OCI-LY3 (cell line): Measurements from ENCODE around the gene CFAP251.

Experiments used
- H2AFZ ChIP-seq: fragments of 200-600, 300-600 bp; shearing (Covaris generic); 2 replicates; pipeline ENCODE4 v1.6.0; 2014; ENCODE audit warnings: antibody characterized with exemption, low read depth, low read length
- H3K27ac ChIP-seq: fragments of 200-600, 300-600 bp; sonication (generic); 2 replicates; pipeline ENCODE4 v1.5.1; 2014; ENCODE audit warnings: mild to moderate bottlenecking, low read length, moderate library complexity, mixed read lengths
- H3K27me3 ChIP-seq: fragments of 200-600, 300-600 bp; sonication (generic); 2 replicates; pipeline ENCODE4 v1.6.1; 2014; ENCODE audit warnings: low read depth, low read length, mixed read lengths
- H3K36me3 ChIP-seq: fragments of 200-600, 300-600 bp; sonication (generic); replicated peaks from 2 replicates; pipeline ENCODE3; 2014; ENCODE audit warnings: low read depth, low read length, mixed read lengths
- H3K4me1 ChIP-seq: fragments of 300-600, 200-600 bp; sonication (generic); 2 replicates; pipeline ENCODE4 v1.6.1; 2014; ENCODE audit warnings: low read length, mixed read lengths
- H3K4me2 ChIP-seq: fragments of 200-600, 300-600 bp; sonication (generic); 2 replicates; pipeline ENCODE4 v1.6.1; 2014; ENCODE audit warnings: low read length, mixed read lengths
- H3K4me3 ChIP-seq: fragments of 300-600, 200-600 bp; sonication (generic); 2 replicates; pipeline ENCODE4 v1.5.1; 2014; ENCODE audit warnings: antibody characterized with exemption, mild to moderate bottlenecking, low read length, moderate library complexity
- H3K79me2 ChIP-seq: fragments of 300-600, 200-600 bp; shearing (Covaris generic); 2 replicates; pipeline ENCODE4 v1.6.1; 2014; ENCODE audit warnings: mild to moderate bottlenecking, low read length, mixed read lengths
- H3K9ac ChIP-seq: fragments of 300-600, 200-600 bp; shearing (Covaris generic); 2 replicates; pipeline ENCODE4 v1.6.0; 2014; ENCODE audit warnings: mild to moderate bottlenecking, low read length, moderate library complexity
- H3K9me3 ChIP-seq: fragments of 200-600, 300-600 bp; shearing (Covaris generic); 2 replicates; pipeline ENCODE4 v1.6.1; 2014; ENCODE audit warnings: low read length, mixed read lengths; ENCODE audit not compliant: insufficient read depth
- H4K20me1 ChIP-seq: fragments of 200-600, 300-600 bp; sonication (generic); 2 replicates; pipeline ENCODE4 v1.6.1; 2016; ENCODE audit warnings: low read length, mixed read lengths; ENCODE audit not compliant: insufficient read depth
- EZH2phosphoT487 ChIP-seq: fragments of 200-600 bp; shearing (Covaris generic); IDR thresholded peaks from 2 replicates; pipeline ENCODE4 v1.6.1; 2018; ENCODE audit warnings: antibody characterized with exemption, mixed run types, low read depth
- TF ChIP-seq, protein P1 (sequence below): fragments of 200-600, 300-600 bp; sonication (generic); IDR thresholded peaks from 2 replicates; pipeline ENCODE4 v1.5.1; 2014; ENCODE audit warnings: antibody characterized with exemption, low read length, low read depth

The CFAP251 gene

DNA sequence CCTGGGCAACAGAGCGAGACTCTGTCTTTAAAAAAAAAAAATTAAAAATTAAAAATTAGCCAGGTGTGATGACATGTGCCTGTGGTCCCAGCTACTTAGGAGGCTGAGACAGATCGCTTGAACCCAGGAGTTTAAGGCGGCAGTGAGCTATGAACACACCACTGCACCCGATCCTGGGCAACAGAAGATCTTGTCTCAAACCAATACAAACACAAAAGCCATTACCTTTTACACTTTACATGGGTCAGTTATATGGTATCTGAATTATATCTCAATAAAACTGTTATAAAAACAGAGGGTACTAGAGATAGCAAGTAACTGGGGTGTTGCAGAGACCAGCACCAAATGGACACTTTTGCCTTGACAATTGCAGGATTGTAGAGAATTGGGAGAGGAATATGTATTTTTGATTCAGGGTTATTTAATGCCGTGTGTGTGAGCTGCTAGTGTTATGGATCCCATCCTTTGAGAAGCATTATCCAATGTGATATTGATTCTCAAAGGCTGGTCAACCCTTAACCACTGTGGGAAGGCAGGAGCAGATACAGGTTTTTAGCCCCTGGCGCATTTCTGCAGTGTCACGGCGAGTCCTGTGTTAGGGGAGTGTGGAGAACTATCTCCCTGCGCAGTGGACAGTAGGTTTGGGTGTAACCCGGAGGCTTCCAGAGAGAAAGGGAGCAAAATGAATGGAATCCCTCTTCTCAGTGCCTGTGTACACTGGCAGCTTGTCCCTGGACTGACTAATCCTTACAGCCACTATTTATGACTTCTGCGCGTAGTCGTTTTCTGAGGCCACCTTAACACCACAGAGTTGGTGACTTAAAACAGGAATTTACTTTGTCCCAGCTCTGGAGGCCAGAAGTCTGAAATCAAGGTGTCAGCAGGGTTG, 25.5 kb upstream of the CFAP251 start:
- H3K4me3 ChIP-seq, result no peak overlapping the region
- H3K4me1 ChIP-seq, result peaks cover 26% of the 10 kb centered on the region
- H2AFZ ChIP-seq, result no peak overlapping the region
- peaks cover 41% of the 10 kb centered on the region for H3K79me2 ChIP-seq
- H3K9ac ChIP-seq, result no peak overlapping the region
- H3K36me3 ChIP-seq, result peaks cover 10% of the 10 kb centered on the region
- no peaks in the 10 kb centered on the region for H4K20me1 ChIP-seq
- H3K27me3 ChIP-seq, result no peaks in the 10 kb centered on the region
- TF ChIP-seq, protein P1, sequence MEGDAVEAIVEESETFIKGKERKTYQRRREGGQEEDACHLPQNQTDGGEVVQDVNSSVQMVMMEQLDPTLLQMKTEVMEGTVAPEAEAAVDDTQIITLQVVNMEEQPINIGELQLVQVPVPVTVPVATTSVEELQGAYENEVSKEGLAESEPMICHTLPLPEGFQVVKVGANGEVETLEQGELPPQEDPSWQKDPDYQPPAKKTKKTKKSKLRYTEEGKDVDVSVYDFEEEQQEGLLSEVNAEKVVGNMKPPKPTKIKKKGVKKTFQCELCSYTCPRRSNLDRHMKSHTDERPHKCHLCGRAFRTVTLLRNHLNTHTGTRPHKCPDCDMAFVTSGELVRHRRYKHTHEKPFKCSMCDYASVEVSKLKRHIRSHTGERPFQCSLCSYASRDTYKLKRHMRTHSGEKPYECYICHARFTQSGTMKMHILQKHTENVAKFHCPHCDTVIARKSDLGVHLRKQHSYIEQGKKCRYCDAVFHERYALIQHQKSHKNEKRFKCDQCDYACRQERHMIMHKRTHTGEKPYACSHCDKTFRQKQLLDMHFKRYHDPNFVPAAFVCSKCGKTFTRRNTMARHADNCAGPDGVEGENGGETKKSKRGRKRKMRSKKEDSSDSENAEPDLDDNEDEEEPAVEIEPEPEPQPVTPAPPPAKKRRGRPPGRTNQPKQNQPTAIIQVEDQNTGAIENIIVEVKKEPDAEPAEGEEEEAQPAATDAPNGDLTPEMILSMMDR, result no peak
- no peak for TF ChIP-seq EZH2phosphoT487
- no peak overlapping the region for H3K27ac ChIP-seq
- H3K4me2 ChIP-seq, result no peak overlapping the region
- no peaks in the 10 kb centered on the region for H3K9me3 ChIP-seq

DNA sequence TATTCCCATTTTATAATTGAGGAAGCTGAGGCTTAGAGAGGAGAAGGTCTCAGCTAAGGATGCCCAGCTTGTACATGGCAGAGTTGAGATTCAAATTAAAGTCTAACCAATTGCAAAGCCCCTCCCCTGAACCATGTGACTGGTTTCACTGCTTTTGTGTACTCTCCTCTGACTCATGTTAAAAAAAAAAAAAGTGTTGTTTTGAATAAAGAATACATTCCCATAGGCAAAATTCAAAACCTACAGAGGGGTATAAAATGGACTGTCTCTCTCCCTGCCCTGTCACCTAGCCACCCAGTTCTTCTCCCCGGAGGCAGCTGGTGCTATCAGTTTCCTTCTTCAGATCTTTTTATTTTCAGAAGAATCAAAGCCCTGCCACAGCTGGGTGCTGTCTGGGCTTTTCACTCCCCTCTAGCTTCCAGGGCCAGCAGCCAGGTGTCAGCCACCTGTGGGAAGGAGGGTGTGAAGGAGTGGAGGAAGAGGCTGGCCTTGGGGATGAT, 24.4 kb upstream of the CFAP251 start:
- Histone ChIP-seq H3K27me3 (no peaks in the 10 kb centered on the region), H3K9ac (no peak overlapping the region), H3K79me2 (peaks cover 38% of the 10 kb centered on the region), H3K4me2 (peak overlapping the region; percentile 46), H2AFZ (no peak overlapping the region), H3K27ac (peak overlapping the region; percentile 18; the same call in 1 of the 2 replicates), H3K4me3 (no peak overlapping the region), H3K9me3 (no peaks in the 10 kb centered on the region), H4K20me1 (no peaks in the 10 kb centered on the region), H3K4me1 (peaks cover 24% of the 10 kb centered on the region), H3K36me3 (peaks cover 13% of the 10 kb centered on the region)
- no peak for TF ChIP-seq EZH2phosphoT487
- TF ChIP-seq, protein P1, result no peak

DNA sequence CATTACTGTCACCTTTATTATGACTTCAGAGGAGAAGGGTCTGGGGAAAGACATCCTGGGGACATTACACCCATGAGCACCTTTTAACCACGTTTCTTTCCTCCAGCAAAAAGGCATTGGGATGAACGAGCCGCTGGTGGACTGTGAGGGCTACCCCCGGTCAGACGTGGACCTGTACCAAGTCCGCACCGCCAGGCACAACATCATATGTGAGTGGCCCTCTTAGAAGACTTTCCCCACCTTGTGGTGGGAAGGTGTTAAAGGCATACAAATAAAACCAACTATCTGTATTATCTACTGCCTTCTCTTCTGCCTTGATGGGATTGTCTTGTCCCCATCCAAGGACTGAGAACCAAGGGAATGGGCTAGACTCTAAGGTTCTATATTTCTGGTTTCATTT, 23.8 kb upstream of the CFAP251 start:
- TF ChIP-seq, protein P1, result peak; percentile 46
- no peak for TF ChIP-seq EZH2phosphoT487
- Histone ChIP-seq H3K27ac (0 out of 2 replicates have a peak overlapping the region, but pooled peaks have one; percentile 18), H3K79me2 (peaks cover 32% of the 10 kb centered on the region), H3K4me3 (no peak overlapping the region), H2AFZ (no peak overlapping the region), H3K27me3 (no peaks in the 10 kb centered on the region), H4K20me1 (no peaks in the 10 kb centered on the region), H3K9ac (no peak overlapping the region), H3K4me2 (peak overlapping the region; percentile 46), H3K4me1 (peaks cover 21% of the 10 kb centered on the region), H3K36me3 (peaks cover 14% of the 10 kb centered on the region), H3K9me3 (no peaks in the 10 kb centered on the region)

DNA sequence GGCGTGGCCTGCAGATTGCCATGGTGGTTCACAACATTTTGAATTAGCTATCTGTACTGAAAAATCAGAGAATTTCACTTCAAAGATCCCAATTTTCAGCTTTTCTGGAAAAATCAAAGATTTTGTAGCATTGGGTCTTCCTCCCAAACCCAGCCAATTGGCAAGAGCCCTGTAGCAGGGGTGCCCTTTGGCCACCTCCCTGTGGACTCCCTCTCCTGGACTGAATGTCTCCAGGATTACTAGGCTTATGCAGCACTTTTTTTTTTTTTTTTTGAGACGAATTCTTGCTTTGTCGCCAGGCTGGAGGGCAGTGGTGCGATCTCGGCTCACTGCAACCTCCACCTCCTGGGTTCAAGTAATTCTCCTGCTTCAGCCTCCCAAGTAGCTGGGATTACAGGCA, 20.1 kb upstream of the CFAP251 start:
- H3K27ac ChIP-seq, result no peak overlapping the region
- no peaks in the 10 kb centered on the region for H4K20me1 ChIP-seq
- H3K9ac ChIP-seq, result no peak overlapping the region
- peaks cover 13% of the 10 kb centered on the region for H3K4me1 ChIP-seq
- no peak overlapping the region for H2AFZ ChIP-seq
- H3K4me3 ChIP-seq, result no peak overlapping the region
- no peaks in the 10 kb centered on the region for H3K9me3 ChIP-seq
- H3K36me3 ChIP-seq, result peaks cover 31% of the 10 kb centered on the region
- H3K79me2 ChIP-seq, result peaks cover 9% of the 10 kb centered on the region
- H3K27me3 ChIP-seq, result no peaks in the 10 kb centered on the region
- H3K4me2 ChIP-seq, result no peak overlapping the region
- TF ChIP-seq EZH2phosphoT487, result no peak
- TF ChIP-seq, protein P1, result no peak
